BLaER1 (cell line): ENCODE measurements around the gene KCTD17.

Experiments
- H3K27ac ChIP-seq: shearing (Covaris generic); formaldehyde crosslinking; 2 replicates; pipeline ENCODE4 v1.8.1; 2022
- H3K27me3 ChIP-seq: shearing (Covaris generic); formaldehyde crosslinking; 2 replicates; pipeline ENCODE4 v1.8.1; 2022
- H3K36me3 ChIP-seq: shearing (Covaris generic); formaldehyde crosslinking; 2 replicates; pipeline ENCODE4 v1.8.1; 2022
- H3K4me1 ChIP-seq: shearing (Covaris generic); formaldehyde crosslinking; 2 replicates; pipeline ENCODE4 v1.8.1; 2022
- H3K4me2 ChIP-seq: shearing (Covaris generic); formaldehyde crosslinking; 2 replicates; pipeline ENCODE4 v1.8.1; 2022
- H3K4me3 ChIP-seq: shearing (Covaris generic); formaldehyde crosslinking; 2 replicates; pipeline ENCODE4 v1.8.1; 2022
- H3K9ac ChIP-seq: shearing (Covaris generic); formaldehyde crosslinking; 2 replicates; pipeline ENCODE4 v1.8.1; 2022
- H3K9me3 ChIP-seq: shearing (Covaris generic); formaldehyde crosslinking; 2 replicates; pipeline ENCODE4 v1.8.1; 2022
- H4K20me1 ChIP-seq: shearing (Covaris generic); formaldehyde crosslinking; 2 replicates; pipeline ENCODE4 v1.8.1; 2022
- Cebpa-rat ChIP-seq: shearing (Covaris generic); IDR thresholded peaks from 2 replicates; pipeline ENCODE4 v1.8.1; 2022

The KCTD17 gene

DNA sequence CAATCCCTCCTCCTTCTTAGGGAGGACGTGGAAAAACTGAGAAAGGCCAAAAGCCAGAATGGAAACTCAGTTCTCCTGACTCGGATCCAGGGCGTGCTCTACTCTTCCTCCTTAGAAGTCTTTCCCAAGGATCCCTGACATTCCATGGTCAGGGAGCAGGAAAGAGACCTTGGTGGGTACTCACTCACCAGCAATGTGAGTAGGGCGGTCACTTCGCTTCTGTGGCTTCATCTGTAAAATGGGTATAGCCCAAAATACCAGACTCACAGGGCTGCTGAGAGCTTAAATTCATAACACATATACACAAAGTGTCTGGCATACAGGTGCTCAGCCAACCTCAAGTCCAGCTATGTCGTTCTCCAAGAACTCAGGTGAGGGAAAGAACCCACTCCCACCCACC is 629 bp upstream of the KCTD17 start:
- Histone ChIP-seq H3K36me3 (peaks cover 18% of the 10 kb centered on the region), H3K4me1 (peaks cover 68% of the 10 kb centered on the region), H3K9me3 (no peaks in the 10 kb centered on the region), H3K4me2 (peak overlapping the region; percentile 93), H3K27ac (no peak overlapping the region; the same call in 1 of the 2 replicates), H4K20me1 (0 out of 2 replicates have a peak, but pooled peaks cover 25% of the 10 kb centered on the region), H3K27me3 (no peaks in the 10 kb centered on the region), H3K9ac (no peak overlapping the region), H3K4me3 (no peak overlapping the region)
- TF ChIP-seq Cebpa-rat = no peak

GRCh38 chr22:37052386-37053309 is 1.1 kb downstream of the KCTD17 start:
- Histone ChIP-seq H4K20me1 (0 out of 2 replicates have a peak, but pooled peaks cover 25% of the 10 kb centered on the region), H3K27me3 (no peaks in the 10 kb centered on the region), H3K9ac (peak overlapping the region; percentile 79), H3K36me3 (peaks cover 35% of the 10 kb centered on the region), H3K9me3 (no peaks in the 10 kb centered on the region), H3K4me3 (peak overlapping the region; percentile 88), H3K4me2 (peak overlapping the region; percentile 93), H3K27ac (no peak overlapping the region; the same call in 1 of the 2 replicates), H3K4me1 (peaks cover 51% of the 10 kb centered on the region)
- no peak for TF ChIP-seq Cebpa-rat

GRCh38 chr22:37053310-37054055 is 1.9 kb downstream of the KCTD17 start:
- peak overlapping the region; percentile 49; the same call in 1 of the 2 replicates for H3K9ac ChIP-seq
- no peak for TF ChIP-seq Cebpa-rat
- peaks cover 51% of the 10 kb centered on the region for H3K4me1 ChIP-seq
- H3K36me3 ChIP-seq = peaks cover 43% of the 10 kb centered on the region
- no peak overlapping the region for H3K4me3 ChIP-seq
- no peaks in the 10 kb centered on the region for H3K27me3 ChIP-seq
- no peaks in the 10 kb centered on the region for H3K9me3 ChIP-seq
- no peak overlapping the region; the same call in 1 of the 2 replicates for H3K27ac ChIP-seq
- H4K20me1 ChIP-seq = 0 out of 2 replicates have a peak, but pooled peaks cover 25% of the 10 kb centered on the region
- H3K4me2 ChIP-seq = peak overlapping the region; percentile 93

DNA sequence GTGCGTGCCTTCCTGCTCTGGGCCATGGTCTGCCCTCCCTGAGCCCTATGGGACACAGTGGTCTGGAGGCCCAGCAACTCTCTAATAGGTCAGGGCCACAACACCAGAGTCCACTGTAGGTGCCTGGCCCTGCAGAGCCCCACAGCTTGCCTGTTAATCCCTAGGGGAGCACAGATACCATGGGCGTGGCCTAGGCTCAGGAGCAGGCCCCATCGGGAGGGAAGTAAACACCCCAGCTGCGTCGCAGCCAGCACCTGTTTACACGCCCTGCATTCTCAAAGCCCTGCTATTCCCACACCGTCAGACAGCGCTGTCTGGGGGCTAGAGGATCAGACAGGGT is 2.5 kb downstream of the KCTD17 start:
- Histone ChIP-seq H3K36me3 (peaks cover 49% of the 10 kb centered on the region), H3K27ac (no peak overlapping the region), H3K4me1 (peaks cover 51% of the 10 kb centered on the region), H3K9ac (peak overlapping the region; percentile 49; the same call in 1 of the 2 replicates), H3K4me3 (no peak overlapping the region), H3K4me2 (peak overlapping the region; percentile 93), H3K27me3 (no peaks in the 10 kb centered on the region), H4K20me1 (0 out of 2 replicates have a peak, but pooled peaks cover 25% of the 10 kb centered on the region), H3K9me3 (no peaks in the 10 kb centered on the region)
- no peak for TF ChIP-seq Cebpa-rat

- Histone ChIP-seq H3K36me3 (peaks cover 56% of the 10 kb centered on the region), H3K9ac (0 out of 2 replicates have a peak overlapping the region, but pooled peaks have one; percentile 49), H3K4me2 (peak overlapping the region; percentile 93), H3K27me3 (no peaks in the 10 kb centered on the region), H3K4me1 (peaks cover 56% of the 10 kb centered on the region), H3K9me3 (no peaks in the 10 kb centered on the region), H4K20me1 (0 out of 2 replicates have a peak, but pooled peaks cover 25% of the 10 kb centered on the region), H3K27ac (no peak overlapping the region), H3K4me3 (no peak overlapping the region)
- TF ChIP-seq Cebpa-rat = no peak
These were observed 3.2 kb downstream of the KCTD17 start for GRCh38 chr22:37054600-37055365.

- Histone ChIP-seq H3K4me2 (no peak overlapping the region), H3K27ac (no peak overlapping the region), H3K4me1 (peaks cover 60% of the 10 kb centered on the region), H3K9me3 (no peaks in the 10 kb centered on the region), H3K36me3 (peaks cover 67% of the 10 kb centered on the region), H3K4me3 (no peak overlapping the region), H3K27me3 (no peaks in the 10 kb centered on the region), H3K9ac (no peak overlapping the region), H4K20me1 (0 out of 2 replicates have a peak, but pooled peaks cover 25% of the 10 kb centered on the region)
- no peak for TF ChIP-seq Cebpa-rat
These were observed 4.7 kb downstream of the KCTD17 start for GRCh38 chr22:37056246-37056645.

DNA sequence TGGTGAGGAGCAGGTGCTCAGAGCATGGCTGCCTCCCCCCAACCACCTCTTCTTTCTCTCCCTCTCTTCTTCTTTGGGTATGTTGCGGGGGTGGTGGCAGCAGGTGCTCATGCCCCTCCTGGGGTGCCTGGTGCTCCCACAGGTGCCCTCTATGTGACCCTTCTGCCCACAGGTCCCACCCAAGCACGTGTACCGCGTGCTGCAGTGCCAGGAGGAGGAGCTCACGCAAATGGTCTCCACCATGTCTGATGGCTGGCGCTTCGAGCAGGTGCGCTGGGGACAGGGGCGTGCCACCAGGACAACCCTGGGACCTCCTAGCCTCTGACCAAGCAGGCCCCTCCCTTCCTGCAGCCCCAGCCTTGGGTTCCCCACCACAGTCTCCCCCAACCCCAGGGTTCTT is 5.7 kb downstream of the KCTD17 start:
- no peak overlapping the region for H3K27ac ChIP-seq
- H3K27me3 ChIP-seq = no peaks in the 10 kb centered on the region
- H4K20me1 ChIP-seq = 0 out of 2 replicates have a peak, but pooled peaks cover 24% of the 10 kb centered on the region
- H3K4me1 ChIP-seq = peaks cover 67% of the 10 kb centered on the region
- no peak overlapping the region for H3K4me3 ChIP-seq
- H3K9me3 ChIP-seq = no peaks in the 10 kb centered on the region
- no peak overlapping the region for H3K4me2 ChIP-seq
- peaks cover 74% of the 10 kb centered on the region for H3K36me3 ChIP-seq
- no peak overlapping the region for H3K9ac ChIP-seq
- no peak for TF ChIP-seq Cebpa-rat

- Histone ChIP-seq H3K4me3 (no peak overlapping the region), H3K9me3 (no peaks in the 10 kb centered on the region), H3K4me2 (no peak overlapping the region), H3K27me3 (no peaks in the 10 kb centered on the region), H4K20me1 (0 out of 2 replicates have a peak, but pooled peaks cover 17% of the 10 kb centered on the region), H3K9ac (no peak overlapping the region), H3K27ac (no peak overlapping the region), H3K36me3 (peaks cover 74% of the 10 kb centered on the region), H3K4me1 (peaks cover 67% of the 10 kb centered on the region)
- no peak for TF ChIP-seq Cebpa-rat
These were observed 6.4 kb downstream of the KCTD17 start for GRCh38 chr22:37057796-37058510.
